HG03280 (cell line): Measurements from ENCODE around the gene FGD4.

Source experiments
- ATAC-seq: cut with Tn5 transposase; IDR thresholded peaks from one replicate; pipeline ENCODE4 v1.9.1; 2021; ENCODE audit warnings: mild to moderate bottlenecking, moderate library complexity; ENCODE audit not compliant: unreplicated experiment

The FGD4 gene

DNA sequence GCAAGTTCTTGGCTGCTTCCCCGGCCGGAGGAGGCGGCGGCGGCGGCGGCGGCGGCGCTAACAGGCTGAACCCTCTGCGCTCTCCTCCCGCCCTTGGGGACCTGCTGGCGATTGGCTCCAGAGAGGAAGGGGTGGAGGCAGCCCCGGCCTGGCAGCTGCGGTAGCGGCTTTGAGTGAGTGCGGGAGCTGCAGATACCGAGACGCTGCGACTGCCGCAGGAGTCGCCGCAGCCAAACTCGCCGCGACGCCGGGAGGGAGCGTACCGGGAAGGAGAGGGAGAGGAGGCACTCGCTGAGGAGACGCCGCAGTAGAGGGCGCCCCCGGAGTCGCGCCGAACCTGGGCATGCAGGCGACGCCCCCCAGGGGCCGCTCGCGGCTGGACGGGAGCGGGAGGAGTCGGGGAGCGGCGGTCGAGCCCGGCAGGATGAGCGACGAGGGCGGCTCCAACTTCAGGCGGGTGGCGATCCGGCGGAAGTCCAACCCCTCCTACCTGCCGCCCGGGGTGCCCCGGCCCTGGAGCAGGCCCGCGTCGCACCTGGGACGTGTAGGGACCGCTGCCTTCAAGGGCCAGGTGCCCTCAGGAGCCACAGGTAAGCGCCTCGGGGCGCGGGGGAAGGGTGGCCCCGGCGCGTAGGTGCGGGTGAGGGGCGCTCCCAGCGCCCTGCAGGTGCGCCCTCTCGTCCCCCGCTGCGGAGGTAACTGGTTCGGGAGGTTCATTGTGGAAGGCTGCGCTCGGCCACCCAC, at the start of gene FGD4:
Gene FGD4 (plus strand): TSS at position 189 of the 744 bp plus-strand sequence.
- peak; percentile 87 for ATAC-seq

DNA sequence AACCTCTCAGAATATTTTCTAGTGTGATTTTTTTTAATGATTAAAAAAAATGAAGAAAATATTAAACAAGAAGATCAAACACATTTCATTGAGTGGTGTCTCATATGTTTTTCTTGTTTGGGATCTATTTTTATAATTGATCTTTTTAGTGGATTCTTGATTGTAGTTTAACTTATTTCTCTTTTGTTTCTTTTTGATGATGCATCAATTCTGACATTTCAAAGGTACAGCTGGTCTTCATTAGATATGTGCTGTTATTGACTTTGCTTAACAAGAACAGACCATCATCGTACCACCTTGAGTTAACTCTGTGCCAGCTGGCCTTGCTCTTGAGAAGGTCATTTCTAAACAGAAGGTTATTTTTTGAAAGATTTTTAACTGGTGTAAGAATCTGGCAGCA, 45.8 kb upstream of the FGD4 start:
- ATAC-seq: no peak

DNA sequence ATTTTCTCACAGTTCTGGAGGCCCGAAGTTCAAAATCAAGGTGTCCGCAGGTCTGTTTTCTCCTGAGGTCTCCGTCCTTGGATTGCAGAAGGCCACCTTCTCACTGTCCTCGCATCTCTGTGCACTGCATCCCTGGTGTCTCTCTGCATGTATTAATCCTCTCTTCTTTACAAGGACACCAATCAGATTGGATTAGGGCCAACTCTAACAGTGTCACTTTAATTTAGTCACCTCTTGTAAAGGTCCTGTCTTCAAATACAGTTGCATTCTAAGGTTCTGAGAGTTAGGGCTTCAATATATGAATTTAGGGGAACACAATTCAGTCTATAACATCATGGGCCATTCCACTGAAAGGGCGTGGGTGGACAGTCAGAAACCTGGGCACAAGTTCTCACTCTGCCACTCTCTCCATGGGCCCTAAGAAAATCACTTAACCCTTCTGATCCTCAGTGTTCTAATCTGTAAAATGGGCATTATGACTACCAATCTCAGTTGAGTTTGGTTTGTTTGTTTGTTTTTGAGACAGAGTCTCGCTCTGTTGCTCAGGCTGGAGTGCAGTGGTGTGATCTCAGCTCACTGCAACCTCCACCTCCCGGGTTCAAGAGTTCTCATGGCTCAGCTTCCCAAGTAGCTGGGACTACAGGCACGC, 41.6 kb upstream of the FGD4 start:
- no peak for ATAC-seq

DNA sequence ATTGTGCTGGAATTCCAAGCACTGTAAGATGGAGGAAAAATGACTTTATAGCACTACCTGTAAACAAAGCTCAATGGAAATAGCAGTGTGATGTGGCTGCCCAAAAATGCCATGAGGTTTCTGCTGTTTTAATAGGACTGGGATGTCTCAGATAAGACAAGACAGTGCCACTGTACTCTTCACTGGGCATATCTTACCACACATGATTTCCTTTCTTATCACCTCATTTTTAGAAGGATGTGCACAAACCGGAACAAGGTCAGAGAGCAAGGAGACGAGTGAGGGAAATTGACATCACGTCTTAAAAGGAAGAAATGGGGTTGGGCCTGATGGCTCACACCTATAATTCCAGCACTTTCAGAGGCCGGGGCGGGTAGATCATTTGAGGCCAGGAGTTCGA, 38.4 kb upstream of the FGD4 start:
- ATAC-seq: no peak

DNA sequence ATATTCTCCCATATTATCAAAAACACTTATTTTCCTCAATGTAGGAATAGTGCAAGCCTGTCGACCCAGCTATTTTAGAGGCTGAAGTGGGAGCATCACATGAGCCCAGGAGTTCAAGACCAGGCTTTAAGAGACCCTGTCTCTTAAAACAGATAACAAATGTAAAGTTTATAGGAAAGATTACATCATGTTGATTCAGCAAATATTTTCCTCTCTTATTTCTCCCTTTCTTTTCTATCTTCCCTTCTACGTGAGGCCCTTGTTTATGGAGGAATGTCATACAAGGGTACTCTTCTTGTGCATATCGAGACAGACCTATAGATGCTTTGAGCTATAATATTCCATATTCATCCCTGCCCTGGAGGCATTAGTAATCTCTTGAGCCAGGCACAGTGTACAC, 36.5 kb upstream of the FGD4 start:
- no peak for ATAC-seq

DNA sequence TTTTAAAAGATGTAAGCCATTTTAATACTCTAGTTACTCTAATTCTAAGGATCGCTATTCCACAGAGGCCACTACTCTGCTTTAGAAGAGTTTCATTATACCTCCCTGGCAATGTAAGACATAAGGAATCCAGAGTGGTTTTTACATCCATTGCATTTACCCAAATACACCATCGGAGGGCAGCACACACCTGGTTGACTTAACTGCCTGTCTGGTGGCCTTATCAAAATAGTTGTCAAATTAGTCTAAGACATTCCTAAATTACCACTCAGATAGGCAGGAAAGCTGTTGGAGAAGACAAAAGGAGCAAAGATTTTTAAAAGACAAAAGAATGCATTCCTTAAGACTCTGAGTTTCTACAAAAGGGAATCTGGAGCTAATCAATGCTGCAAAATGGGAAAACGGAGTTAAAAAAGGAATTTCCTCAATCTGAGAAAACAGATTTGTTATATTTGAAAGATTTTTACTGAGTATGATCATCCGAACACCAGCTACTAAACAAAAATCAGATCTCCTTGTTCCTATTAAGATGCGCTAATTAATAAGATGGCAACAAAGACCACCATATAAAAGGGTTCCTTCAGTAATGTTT, 33.8 kb upstream of the FGD4 start:
- ATAC-seq: no peak

DNA sequence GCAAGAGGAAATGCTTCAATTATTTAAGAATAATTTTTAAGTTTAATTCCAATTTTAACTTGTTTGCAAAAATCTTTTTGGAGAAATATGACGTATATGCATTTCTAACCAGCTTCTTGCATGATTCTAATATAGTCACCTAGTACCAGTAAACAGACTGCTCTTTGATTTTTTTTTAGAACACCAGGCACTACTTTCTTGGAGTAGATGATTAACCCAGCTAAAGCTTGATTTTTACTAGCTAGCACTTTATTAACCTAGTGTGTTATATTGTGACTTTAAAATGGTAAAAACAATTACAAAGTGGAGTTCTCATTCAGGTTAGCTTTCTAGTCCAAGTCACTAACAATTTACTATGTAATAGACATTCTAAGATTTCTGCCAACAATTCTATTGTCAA, 32.6 kb upstream of the FGD4 start:
- no peak for ATAC-seq

DNA sequence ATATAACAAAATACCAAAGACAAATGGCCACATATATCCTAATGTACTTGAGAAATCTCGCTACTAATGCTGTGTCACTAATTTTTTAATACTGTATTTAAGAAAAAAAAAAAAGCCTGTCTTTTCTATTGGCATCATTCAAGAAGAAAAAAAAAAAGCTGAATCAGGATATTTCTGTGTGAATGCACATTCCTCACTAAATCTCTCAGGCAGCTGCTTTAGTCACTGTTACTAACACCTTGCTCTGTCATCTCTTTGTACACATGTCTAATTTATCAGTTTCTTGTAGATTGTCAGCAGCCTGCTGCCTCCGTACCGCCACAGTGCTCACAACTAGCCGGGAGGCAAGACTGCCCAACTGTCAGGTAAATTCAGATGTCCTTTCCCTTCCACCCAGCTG, 32.0 kb upstream of the FGD4 start:
- ATAC-seq: no peak

DNA sequence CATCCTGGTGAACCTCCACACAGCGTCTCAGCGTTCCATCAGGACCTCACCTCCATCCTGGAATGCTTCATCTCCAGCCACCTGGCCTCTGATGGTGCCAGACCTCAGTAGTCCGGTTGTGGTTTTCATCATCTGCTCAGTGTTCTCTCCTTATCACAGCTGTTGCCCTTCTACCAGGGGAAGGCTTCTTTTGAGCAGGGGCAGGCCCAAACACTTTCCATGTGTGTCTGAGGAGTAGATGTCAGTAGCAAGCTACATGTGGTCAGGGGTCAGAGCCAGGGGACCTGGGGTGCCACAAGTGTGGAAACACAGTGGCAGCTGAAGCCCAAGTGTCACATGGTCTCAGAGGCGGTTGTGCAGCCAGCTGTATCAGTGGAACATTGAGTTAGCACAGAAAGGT, 30.2 kb upstream of the FGD4 start:
- ATAC-seq: no peak

DNA sequence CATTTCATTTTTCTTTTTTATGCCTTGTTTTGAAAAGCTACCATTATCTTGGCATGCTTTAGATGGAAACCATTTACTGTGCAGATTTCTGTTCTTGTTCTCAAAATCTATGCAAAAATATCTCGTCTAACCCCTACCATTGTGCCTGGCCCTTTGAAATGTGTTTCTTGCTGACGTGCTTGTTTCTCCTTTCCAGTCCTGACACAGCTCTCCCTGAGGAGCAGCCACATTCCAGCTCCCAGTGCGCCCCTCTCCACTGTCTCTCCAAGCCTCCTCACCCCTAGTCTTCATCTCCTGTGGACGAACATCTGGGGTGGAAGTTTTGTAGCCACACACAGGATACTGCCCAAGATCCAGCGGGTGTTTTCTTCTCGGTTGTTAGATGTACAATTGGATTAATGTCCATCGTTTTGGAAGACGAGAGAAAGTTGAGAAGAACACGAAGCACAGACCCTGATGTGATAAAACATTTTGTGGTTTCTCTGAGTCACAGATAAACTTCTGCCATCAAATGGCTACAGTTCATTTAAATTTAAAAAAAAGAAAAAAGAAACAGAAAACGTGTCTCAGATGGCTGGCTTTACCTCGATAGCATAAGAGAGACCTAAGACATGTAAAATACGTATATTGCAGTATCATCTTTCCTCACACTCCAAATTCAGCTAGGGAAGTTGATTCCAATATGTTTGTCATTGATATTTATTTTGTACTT, 21.9 kb upstream of the FGD4 start:
- no peak for ATAC-seq

DNA sequence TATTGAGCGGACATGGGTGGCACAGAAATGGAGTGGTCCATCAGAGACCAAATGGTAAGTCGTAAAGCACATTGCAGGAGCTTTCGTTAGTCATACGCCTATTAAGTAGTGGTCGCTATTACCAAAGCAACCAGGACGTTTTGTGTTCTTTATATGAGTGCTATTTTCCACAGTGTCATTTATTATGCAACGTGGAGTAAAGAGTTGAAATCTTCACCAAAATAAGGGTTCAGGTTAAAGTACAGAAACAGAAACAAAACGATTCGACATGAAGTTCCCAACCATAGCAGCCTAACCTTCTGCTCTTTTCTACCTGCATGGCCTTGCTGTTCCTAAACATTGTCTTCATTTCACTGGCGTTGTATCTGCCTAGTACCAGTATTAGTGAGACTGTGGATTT, 20.1 kb upstream of the FGD4 start:
- ATAC-seq: no peak

DNA sequence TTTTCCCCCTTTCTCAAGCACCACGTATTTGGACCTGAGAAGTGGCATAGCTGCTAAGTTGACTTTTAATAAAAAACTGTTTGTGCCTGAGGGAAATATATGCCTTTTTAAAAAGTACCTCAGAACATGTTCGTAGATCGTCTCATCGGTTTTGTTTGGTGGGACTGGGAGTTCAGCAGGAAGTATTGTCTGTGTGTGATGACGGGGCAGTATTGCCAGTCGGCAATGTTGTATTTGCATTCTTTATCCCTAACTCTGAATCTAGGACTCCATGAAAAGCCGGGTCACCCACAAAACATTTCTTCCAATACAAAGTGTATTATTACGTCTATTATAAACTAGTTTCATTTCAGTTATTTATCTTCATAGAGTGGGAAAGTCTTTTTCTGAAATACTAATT, 19.7 kb upstream of the FGD4 start:
- no peak for ATAC-seq

DNA sequence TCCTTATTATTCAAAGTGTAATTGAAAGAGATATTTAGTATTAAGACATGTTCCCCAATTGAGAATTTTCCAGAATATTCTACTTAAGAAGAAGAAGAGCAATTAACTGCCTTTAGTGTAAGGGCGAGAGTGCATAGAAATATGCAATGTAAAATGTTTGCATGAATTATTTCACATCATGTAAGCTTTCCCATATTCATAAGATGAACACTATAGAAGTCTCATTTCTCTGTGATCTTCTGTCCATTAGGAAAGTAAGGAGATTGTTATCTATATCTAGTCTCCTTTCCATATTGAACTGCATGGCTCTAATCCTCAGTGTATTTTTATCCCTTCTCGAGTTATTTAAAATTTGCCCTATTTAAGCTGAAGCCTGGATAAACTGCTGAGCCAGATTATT, 17.1 kb upstream of the FGD4 start:
- no peak for ATAC-seq

DNA sequence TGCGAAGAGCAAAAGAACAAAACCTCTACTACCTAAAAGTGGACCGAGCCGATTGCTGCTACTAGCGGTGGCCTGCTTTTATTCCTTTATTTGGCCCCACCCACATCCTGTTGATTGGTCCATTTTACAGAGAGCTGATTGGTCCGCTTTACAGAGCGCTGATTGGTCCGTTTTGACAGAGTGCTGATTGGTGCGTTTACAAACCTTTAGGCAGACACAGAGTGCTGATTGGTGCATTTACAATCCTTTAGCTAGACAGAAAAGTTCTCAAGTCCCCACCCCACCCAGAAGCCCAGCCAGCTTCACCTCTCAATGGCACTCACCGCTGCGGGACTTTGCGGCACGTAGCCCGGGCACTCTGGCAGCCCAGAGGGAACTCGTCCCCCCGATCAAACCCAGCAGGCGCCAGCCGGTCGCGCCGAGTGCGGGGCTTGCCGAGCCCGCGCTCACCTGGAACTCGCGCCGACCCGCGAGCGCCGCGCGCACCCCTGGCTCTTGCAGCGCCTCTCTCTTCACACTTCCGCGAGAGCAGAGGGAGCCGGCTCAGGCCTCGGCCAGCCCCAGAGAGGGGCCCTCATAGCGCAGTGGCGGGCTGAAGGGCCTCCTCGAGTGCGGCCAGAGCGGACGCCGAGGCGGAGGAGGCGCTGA, 8.7 kb upstream of the FGD4 start:
- peak; percentile 66 for ATAC-seq

DNA sequence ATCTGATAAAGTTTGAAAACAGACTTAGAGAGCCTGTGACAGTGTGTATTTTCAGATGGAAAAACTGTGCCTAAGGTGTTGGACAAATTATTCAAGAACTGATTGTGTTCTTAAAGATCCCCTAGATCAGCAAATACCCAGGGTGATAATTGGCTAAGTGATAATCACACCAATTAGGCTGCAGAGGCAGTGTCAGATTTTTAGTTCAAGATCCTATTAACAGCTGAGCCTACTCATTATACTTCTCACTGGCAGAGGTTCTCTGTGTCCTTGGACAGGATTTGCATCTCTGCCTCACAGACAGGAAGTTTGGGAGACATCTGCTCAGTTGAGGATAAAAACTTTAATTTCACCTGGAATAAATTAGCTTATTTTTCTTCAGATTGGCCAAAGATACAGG, 4.3 kb upstream of the FGD4 start:
- no peak for ATAC-seq

DNA sequence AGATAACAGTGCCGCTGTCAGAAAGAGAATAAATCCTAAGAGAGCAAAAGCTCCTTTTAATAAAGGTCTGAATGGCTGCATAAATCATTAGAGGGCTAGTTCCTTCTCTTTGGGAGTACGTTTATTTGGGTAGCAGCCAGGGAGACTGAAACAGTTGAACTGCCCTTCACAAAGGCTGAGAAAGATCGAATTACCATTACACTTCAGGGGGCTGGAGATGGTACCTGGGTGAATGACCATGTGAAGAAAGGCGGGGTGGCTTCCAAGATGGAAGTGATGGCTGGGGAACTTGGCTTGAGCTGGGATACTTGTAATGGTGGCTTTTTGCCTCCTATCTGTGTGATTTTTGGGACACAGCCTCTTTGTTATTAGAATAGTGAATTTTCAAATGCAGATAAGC, 1.7 kb upstream of the FGD4 start:
- ATAC-seq: no peak

DNA sequence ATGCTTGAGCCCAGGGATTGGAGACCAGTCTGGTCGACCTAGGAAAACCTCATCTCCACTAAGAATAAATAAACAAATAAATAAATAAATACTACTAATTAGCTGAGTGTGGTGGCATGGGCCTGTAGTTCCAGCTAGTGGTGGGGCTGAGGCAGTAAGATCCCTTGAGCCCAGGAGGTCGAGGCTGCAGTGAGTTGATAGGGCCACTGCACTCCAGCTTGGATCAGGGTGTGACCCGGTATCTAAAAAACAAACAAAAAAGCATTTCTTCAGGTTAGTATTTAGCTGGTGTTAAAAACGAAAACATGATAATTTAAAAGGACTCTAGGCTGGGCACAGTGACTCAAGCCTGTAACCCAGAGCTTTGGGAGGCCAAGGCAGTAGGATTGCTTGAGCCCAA, 1.2 kb upstream of the FGD4 start:
- no peak for ATAC-seq

DNA sequence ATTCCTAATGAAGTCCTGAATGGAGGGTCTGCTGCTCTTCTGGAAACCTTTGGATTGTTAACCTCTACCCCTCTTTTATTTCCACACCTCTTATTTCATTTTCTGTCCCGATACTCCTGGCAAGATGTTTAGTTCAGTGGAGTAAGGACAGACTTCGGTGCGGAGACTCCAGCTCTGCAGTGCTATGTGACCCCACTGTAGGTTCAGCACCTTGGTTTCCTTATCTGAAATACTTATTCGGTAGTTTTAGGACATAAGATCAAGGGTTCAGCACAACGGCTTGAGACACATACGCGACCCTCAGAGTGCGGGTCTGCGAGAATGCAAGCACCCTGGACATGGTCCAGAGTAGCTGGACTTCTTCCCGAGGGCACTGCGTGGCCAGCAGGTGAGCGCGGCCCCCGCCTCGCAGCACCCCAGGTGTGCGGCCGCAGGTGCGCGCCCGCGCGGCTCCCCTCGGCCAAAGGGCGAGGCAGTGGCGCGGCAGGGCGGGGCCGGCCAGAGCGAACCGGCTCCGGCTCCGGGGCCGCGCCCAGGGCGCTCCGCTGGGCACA, 465 bp upstream of the FGD4 start:
- no peak for ATAC-seq

DNA sequence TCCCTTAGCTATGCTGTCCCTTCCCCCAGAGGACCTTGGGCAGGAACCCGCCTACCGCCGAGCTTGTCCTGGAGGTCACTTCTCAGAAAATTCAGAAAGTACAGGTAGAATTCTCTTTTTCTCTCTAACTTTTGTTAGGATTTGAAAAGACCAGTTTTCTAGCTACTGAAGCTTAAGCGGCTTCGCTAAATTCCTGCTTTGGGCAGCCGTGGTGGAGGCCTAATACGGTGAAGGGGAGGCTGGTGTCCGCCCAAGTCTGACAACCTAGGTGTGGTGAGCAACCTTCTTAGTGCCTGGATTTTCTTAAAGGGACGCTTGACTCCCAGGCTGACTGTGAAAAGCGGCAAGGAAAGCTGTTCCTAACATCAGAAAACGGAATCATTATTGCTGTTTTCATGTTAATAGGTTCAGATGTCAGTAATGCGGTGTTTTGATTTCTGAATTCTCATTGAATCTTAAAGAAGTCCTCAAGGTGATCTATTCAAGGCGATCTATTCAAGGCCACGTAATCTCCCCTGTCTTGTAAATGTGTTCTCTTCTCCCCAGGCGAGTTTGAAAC, 835 bp downstream of the FGD4 start:
- ATAC-seq: no peak

DNA sequence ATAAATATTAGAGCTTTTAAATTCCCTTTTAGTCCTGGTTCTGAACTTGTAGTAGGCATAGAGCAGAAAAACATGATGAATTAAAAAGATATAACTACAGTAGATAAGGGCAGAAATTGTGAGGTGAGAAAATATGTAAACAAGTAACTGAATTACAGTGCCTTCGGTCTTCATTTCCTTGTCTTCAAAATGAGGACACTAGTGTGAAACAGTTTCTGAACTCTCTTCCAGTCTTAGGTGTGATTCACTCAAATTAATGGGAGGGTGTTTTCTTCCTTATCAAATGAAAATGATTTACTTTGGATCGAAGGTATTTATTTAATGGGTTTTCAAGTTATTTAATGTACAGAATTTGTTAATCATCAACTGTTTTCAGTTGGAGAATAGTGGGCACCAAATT, 1.5 kb downstream of the FGD4 start:
- ATAC-seq: no peak

DNA sequence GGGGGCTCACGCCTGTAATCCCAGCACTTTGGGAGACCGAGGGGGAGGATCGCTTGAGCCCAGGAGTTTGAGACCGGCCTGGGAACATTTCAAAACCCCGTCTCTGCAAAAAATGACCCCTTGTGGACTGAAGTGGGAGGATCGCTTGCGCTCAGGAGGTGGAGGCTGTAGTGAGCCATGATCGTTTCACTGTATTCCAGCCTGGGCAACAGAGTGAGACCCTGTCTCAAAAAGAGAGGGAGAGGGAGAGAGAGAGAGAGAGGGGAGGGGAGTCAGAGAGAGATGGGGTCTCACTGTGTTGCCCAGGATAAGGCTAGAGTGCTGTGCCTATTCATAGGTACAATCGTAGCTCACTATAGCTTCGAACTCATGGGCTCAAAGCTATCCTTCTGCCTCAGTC, 2.8 kb downstream of the FGD4 start:
- ATAC-seq: no peak
